ENCODE data around the gene CLCNKB.
"Not testable (repeated sequence)": the region's sequence is repeated elsewhere in the genome, so short reads cannot be mapped to it uniquely, and the experiment has no call there.

Gene CLCNKB

DNA sequence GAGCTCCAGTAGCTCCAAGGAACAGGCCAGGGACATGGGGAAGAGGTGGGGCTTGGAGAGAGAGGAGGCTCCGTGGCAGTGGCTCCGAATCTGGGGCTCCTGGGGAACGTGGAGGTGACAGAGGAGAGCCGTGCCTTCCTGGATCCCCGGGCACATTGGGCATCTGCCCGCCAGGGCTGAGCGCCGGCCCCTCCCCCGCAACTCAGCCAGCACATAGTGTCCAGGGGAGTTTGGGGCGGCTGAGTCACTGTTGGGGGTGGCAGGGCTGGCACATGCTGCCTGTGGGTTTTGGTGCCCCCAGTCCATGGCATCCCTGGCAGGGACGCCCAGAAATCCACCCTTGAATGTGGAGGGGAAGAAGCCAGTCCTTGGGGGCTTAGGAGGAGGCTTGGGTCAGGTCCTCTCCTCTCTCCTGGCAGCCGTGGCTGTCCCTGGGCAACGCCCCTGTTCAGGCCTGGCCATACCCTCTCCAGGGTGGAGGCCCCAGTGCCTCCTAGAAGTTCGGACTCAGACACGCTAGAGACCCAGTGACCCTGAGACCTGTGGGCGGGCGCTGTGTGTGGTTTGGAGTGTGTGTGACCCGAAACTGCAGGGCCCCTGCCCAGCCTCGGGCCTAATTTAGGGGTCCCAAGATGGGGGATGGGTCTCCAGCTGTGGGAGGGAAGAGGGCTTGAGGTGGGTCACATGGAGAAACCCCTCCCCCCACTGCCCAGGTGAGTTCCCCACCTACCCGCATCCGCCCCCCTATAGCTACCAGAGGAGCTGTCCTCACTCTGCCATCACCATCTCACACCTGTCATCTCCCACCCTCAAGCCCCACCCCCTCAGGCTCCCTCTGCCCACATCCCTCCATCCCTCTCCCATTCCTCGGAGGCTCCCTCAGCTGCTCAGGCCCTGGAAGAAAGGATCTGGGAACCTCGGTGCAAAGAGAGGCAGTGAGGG is 27.4 kb upstream of the CLCNKB start:
- DNase-seq = no peak

DNA sequence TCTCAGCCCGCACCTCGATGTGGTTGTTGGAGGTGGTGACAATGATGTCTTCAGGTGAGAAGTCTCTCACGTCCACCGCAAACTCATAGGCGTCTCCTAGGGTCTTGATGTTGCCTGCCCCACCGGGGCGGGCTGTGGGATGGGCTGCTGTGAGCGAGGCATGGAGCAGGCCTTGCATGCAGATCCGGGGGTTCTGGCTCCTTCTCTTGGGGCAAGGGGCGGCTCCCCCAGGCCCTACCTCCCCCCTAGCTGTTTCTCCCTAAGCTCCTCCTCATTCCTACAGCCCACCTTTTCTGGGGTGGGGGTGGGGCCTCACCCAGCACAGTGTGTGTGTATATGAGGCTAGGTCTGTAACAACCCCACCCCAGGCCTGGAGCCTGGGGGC is 26.5 kb upstream of the CLCNKB start:
- DNase-seq = no peak

DNA sequence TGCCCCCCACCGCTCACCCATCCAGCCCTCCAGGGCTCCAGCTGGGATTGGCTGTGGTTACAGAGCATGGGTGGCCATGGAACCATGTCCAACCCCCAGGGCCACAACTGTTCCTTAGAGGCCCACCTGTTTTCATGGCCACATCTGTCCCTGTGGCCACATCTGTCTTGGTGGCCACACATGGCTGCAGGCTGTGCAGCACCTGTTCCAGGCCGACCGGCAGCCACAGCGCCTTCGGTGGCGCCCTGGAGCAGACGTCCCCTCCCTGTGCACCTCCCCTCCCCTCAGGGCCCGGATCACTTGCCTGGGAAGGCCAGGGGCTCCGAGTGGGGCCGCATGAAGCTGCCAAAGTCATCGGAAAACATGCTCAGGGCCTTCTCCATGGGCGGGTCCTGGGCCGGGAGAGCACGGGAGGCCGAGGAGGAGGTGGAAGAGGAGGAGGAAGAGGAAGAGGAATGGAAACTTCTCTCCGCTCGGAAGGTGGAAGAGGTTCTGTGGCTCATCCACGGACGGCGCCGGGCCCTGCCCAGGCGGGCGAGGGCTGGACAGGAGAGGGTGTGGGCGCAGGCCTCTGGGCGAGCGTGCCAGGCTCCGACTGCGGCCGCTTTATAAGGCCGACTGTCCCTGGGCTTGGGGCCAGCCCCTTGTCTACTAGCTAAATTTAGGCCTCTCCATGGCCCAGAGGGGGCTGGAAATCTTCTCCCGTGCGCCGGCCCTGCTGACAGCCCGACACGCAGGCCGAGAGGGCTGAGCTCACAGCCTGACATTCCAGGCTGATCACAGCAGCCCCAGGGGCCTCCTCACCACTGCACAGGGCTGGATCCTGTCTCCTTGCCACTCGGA is 25.9 kb upstream of the CLCNKB start, which contains the start of gene HSPB7:
Gene HSPB7, minus strand, starts transcription at position 583 of the 843 bp plus-strand sequence. Its CDS starts 80 bp downstream, at position 503.
- DNase-seq = peak; percentile 72

DNA sequence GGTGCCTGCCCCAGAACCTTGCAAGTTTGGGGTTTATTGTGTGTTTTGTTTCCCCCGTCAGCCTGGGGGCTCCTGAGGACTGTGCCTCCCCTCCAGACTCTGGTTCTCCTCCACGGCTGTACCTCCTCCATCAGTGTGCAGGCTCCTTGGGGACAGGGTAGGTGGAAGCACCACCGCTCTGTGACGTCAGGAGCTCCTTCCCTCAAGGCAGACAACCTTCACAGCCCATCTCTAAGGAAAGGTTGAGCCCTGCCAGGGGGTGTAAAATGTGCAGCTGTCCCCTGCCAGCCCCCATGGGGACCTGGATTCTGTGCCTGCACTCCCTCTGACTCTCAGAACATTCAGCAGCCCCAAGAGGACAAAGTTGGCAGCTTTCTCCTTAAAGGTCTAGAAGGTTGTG is 25.3 kb upstream of the CLCNKB start:
- DNase-seq = no peak

DNA sequence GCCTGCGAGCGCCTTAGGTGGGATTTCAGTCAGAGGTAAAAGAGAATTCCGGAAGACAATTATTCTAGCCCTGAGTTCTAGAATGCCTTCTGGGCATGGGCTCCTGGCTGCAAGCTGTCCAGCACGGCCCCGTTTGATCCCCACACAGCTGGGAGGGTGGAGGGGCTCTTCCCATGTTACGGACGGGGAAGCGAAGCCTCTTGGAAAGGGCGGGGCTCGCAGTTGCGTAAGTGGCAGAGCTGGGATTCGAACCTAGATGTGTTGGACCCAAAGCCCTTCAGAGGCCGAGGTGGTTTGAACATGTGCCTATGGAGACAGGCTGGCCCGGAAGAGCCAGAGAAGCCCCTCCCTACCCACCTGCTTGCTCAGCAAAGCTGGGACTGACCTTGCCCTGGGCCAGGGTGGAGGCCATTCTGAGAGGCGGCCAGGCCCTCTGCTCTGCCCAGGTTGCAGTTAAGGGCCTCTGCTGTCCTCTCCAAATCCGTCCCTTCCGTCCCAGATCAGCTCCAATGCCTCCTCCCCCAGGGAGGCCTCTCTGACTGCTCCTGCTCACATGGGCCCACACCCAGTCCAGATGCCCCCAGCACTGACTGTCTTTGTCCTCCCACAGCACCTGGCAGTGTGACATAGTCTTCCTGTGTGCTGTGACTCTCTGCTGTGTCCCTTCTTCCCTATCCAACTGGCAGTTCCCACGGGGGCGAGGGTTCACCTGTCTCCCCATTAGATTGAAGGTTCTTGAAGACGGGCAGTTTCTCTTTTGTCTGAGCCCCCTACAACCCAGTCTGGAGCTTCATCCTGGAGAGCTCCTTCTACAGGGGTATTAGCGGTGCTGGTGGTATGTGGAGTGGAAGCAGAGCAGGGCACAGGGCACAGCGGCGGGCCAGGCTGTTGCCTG is 24.6 kb upstream of the CLCNKB start:
- no peak for DNase-seq

DNA sequence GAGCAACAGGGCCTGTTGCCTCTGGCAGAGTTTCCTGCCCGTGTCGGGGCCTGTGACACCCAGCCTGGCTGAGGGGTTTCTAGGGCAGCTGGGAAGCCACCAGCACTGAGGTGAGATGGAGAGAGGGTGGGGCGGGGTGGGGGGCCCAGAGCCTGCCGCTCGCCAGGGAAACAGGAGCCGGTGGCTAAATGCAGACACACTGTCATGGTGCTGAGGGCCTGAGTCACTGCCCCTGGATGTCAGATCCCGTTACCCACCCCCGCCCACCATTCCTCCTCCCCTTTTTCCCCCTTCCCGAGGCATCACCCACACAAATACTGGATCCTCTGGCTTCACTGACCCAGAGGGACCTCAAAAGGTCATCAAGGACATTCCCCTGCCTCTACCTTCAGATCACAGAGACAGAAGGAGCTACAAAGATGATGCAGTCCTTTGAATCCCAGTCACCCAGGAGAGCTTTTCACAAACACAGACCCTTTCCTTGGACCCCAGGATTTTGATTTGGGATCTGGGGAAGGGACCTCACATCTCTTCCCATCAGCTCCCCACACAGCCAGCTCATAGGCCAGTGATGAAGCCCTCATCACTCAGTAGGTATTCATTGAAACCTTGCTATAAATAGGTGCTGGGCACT is 23.8 kb upstream of the CLCNKB start:
- peak; percentile 51 for DNase-seq

DNA sequence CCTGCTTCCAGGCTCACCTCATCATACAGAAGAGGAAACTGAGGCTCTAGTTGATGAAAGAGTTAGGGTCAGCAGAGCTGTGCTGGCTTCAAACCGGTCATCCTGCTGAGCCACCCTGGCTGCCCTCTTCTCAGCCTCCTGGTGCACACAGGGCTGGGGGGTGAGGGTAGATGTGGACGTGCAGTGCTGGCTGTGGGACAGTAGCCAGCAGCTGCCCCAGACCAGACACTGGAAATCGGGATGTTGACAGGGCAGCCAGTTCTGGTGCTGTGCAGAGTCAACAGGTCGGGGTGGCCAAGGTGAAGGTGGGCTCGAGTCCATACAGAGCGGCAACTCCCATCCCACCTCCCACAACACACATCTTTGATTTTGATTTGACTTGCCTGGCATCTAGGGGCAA is 23.3 kb upstream of the CLCNKB start:
- no peak for DNase-seq

DNA sequence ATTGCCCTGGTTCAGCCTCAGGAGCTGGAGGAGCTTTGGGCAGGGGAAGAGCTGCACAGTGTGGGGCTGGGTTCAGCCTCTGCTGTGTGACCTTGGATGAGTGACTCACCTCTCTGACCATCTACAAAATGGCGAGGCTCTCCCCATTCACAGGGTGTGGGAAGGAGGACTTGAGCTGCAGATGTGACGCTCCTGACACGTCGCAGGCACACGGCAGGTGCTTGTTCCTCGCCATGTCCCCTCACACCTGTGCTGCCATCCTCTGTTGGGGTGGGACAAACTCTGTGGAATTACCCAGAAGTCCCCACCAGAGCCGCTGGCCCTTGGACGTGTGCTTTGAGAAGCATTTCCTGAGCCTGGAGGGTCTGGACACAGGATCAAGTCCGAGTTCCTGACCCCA is 22.7 kb upstream of the CLCNKB start:
- not testable (repeated sequence) for DNase-seq

DNA sequence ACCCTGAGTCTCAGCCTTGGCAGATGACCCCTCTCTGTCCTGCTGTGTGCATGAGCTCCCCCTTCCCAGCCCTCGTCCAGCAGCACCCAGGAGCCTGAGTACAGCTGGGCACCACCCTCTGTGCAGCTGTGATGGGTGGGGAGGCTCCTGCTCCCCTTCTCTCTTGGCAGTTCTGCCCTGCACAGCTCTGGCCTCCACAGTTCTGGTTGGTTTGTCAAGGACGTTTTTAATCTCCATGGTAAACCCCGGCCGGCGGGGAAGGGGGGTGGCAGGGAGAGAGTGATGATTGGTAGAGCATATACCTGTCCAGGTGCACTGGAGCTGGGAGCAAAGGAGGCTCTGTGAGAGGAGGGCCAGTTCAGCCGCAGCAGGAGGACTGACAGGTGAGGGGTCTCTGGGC is 21.9 kb upstream of the CLCNKB start, which contains the start of gene CLCNKA:
Gene CLCNKA, plus strand, starts transcription at position 356 of the 400 bp plus-strand sequence. CDS start 584 bp downstream, outside the sequence.
- DNase-seq = no peak

DNA sequence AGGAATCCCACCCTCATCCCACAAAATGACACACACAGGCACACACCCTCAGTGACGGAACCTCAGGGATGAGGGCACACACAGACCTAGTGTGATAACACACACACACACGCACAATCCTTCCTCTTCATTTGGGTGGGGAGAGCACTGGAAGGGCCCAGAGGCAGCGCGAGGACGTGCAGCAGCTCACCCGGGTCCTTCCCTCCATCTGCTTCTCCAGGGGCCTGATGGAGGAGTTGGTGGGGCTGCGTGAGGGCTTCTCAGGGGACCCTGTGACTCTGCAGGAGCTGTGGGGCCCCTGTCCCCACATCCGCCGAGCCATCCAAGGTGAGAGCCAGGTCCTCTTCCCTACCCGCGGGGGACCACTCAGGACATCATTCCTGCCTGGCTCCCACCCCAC is 21.2 kb upstream of the CLCNKB start:
- DNase-seq = no peak

DNA sequence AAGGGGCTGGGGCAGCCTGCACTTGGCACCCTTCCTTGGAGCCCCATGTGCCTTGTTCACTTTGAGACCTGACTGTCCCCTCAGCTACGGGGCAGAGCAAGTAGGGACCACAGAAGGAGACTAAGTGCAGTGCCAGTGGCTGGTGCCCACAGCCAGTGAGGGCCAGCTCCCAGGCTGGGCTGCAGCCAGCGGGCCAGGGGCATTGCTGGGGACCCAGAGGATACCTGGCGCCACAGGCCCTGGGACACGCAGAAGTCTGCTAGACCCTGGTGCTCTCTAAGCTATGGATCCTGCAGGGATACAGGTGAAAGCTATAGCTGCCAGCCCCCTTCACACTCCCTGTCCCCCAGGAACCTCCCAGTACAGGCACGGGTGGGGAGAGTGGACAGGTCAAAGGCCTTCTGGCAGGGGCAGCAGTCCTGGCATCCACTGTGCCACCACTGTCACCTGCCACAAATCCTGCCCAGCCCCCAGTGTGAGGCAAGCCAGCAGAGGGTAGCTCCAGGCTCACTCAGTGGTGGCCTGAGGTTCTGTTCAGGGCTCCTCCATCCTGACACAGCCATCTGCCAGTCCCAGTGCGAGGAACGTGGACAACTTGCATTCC is 20.4 kb upstream of the CLCNKB start:
- no peak for DNase-seq

DNA sequence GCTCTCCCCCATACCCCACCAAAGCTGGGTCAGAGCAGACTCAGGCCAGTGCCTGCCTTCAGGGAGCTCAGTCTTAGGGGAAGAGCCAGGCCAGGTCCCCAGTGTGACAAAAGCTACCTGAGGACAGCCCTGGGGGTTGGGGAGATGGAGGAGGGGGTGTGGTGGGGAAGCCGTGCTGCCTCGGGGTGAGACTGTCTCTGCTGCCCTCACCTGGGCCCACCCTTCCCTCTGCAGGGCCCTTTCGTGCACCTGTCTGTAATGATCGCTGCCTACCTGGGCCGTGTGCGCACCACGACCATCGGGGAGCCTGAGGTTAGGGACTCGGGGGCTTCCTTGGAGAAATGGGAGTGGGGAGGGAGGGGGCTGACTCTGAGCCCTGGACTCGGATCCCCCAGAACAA is 17.3 kb upstream of the CLCNKB start:
- not testable (repeated sequence) for DNase-seq

DNA sequence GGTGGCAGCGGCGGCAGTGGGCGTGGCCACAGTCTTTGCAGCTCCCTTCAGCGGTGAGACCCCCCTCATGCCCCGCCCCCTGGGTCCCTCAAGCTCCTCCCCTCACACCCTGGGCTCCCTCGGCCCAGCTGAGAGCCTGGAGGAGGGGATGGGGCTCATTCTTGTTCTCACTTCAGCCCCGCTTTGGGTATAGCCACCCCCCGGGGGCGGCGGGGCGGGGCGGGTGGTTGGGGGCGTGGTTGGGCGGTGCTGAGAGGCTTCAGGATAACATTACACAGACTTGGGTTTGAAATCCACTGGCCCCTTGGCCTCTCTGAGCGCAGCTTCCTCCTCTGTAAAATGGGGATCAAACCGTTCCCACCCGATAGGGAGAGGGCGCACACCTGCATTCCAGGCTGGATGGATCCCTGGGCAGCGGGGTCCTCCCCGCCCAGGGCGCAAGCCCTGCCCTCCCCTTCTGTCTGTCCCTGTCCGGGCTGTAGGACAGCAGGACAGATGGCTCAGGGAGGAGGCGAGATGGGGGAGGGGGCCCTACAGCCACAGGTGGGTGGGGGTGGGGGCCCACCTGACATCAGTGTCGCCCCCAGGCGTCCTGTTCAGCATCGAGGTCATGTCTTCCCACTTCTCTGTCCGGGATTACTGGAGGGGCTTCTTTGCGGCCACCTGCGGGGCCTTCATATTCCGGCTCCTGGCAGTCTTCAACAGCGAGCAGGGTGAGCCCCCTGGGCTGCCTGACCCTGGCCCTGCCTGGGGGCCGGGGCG is 16.7 kb upstream of the CLCNKB start:
- DNase-seq = peak; percentile 27

DNA sequence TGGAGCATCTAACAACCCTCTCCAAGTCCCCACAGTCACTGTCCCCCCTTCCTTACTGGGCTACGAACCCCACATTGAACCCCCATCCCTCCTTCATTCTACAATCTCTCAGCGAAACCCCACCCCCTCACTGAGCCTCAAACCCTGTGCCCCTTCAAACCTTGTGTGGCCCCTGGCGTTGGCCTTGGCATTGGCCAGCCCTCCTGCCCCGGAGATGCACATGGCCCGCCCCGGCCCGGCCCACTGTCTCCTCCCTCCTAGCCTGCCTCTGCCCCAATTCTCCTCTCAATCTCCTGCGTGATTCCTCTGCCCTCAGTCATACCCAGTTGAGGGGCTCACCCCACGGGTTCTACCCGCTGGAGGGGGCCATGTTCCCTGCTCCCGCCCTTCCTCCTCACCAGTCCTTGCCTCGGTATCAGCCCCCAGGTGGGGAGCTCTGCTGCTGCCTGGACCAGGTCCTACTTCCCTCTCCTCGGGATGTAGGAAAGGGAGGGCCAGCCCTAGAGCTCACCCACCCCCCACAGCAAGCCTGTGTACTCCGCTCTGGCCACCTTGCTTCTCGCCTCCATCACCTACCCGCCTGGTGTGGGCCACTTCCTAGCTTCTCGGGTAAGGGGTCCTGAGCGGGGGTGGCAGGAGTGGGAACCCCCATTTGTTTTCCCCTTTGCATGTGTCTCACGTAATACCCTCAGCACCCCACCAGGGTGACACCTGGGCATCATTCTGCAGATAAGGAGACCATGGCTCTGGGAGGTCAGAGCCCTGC is 15.2 kb upstream of the CLCNKB start:
- DNase-seq = no peak

DNA sequence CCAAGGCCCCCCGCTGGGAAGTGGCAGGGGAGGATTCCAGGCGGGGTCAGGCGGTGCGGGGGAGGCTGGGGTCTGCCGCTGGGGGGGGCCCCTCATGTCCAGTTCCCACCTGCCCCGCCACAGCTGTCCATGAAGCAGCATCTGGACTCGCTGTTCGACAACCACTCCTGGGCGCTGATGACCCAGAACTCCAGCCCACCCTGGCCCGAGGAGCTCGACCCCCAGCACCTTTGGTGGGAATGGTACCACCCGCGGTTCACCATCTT is 14.6 kb upstream of the CLCNKB start:
- DNase-seq = not testable (repeated sequence)

DNA sequence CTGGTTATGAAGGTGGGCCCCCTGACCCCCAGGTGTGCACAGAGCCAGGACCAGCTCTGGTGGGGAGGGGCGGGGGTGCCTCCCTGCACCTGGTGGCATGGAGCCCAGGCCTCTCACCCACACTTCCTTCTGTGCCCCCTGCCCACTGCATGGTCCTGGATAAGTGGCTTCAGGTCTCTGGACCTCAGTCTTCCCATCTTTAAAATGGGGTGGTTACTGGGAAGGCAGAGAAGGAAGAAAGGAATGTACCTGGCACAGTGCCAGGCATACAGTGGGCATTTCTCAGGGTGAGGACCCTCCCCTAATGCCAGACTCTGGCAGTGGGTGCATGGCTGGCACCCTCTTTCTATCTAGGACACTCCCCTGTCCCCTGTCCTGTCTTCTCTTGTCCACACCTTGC is 14.3 kb upstream of the CLCNKB start:
- no peak for DNase-seq

DNA sequence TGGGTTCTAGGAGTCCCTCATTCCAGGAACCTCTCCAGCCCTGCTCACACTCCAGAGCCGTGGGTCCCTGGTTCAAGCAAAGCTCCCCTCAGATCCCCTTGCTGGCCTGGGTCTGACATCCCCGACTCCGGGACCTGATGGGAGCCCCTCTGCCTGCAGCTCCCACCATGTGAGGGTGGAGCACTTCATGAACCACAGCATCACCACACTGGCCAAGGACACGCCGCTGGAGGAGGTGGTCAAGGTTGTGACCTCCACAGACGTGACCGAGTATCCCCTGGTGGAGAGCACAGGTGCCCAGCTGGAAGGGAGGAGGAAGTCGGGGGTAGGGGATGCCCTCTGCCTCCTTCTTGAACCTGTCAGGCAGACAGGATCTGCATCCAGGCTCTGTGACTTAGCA is 12.0 kb upstream of the CLCNKB start:
- no peak for DNase-seq

DNA sequence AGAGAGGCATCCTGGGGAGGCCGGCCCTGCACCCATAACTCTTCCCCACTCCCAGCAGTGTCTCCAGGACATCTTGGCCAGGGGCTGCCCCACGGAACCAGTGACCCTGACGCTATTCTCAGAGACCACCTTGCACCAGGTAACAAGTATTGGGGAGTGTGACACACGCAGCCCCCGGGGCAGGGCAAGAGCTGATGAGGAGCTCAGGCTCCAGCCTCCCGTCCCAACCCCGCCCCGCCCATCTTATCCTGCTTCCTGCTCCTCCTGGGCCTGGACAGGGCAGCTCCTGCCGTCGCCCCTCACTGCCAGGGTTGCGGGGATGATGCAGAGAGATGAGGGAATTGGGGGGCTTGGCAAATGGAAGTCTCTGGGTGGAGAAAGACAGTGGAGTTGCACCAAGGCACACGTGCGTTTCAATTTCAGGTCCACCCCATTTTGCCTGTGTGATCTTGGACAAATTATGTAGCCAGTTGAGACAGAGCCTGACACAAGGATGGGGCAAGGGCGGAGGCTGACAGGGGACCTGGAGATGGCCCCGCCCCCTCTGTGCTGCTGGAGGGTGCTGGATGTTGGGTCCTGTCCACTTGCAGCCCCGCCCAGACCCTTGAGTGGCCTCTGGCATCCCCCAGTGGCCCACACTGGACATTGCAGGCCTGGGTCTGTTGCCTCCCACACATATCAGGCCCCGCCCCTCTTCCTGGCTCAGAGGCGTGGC is 11.0 kb upstream of the CLCNKB start:
- DNase-seq = peak; percentile 82

DNA sequence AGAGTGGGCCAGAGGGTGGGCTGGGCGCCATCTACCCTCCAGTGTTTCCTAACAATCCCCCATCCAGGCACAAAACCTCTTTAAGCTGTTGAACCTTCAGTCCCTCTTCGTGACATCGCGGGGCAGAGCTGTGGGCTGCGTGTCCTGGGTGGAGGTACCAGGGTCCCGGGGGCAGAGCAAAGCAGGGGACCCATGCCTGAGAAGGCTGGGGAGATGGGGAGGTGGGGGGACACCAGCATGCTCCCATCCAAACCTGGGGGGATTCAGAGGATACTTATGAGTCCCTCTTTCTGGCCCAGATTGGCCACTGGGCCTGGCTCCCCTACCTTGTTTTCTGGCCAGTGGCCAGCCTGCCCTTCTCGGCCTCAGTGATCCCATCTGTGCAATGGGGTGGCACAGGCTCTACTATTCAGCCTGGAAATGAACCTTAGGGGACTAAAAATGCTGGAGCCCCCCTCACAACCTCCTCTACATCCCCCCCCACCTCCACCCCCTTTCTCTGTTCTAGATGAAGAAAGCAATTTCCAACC is 10.4 kb upstream of the CLCNKB start:
- DNase-seq = not testable (repeated sequence)

Data from fibroblast of skin of right quadriceps (primary cell).